ENCODE results near the gene ARID5B. TPM values are rescaled to one million over a fixed set of nuclear protein-coding genes. Genes with fewer than 3 reads are reported as not detected.

ARID5B gene
- total RNA-seq, 1 donor from 2014 or later = 68.3 TPM

DNA sequence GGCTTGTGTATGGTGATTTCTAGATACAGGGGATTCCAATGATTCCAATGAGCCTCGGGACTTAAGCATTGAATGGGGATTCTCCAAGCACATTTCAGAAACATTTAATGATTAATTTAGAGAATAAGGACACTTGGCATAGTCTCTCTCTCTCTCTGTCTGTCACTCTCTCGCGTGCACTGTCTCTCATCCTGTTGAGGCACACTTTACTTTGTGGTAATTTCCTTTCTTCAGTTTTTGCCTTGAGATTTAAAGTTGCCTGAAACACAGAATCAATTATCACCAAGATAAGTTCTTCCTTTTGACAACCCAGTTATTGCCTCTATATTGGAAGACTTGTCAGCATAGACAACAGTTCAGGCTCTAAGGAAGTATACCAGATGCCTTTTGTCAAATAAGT, 131.6 kb downstream of the ARID5B start:
- DNase-seq = no peak

DNA sequence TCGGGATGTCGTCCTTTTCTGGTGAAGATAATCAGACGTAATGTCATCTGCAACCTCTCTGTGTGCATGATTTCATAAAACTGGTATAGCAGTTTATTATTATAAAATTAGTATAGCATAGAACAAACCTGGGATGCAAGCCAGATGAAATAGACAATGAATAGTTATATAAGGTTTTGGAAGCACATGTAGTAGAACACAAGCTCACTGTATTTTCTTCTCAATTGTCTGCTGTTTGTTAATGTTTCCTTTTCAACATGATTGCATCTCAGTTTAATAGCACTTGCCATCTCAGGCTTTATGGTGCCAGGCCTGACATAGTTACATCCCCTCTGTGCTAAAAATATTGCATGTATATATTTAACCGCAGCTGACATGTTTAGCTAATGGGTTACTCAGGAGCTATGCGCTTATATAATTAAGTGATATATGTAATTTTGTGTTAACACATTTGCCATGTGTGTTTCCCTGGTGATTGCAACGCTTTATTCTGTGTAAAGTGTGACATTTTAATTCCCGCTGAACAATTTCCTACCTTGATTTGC, 132.7 kb downstream of the ARID5B start:
- peak; percentile 44 for DNase-seq

DNA sequence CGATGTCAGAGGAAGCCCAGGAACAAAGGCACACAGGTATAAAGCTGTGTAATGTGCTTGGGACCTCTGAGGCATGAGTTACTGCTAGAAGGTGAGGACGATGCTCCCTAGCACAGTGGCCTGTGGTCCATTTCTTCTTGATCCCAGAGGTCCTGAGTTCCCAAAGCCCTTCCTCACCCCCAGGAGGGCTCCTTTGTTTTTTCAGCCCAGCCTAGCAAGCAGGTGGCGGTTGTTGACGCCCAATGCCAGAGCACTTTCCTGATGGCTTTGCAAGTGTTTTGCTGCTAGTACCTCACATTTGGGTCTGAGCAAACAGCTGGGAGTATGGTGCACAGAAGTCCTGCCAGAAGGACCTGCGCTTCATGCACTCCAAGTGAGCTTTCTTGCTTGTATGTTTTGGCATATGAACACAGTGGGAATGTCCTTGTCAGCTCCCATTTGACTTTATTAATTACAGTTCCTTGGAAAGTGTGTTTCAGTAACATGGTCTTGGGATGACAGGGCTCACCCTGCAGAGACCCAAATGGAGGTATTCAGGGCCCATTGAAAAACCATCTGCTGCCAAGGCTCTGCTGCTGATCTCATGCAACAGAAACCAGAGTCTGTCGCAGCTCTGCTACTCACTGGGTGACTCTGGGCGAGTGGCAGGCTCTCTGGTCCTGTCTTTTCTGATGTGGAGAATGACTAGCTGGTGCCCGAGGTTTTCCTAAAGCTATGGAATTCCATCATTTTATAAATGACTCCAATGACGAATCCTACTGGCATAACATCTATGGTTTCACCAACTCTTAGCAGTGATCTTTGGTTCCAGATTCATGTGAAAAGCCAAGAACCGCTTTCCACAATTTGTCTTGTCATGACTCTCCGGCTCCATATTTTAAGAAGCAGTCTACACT, 134.9 kb downstream of the ARID5B start:
- DNase-seq = no peak

DNA sequence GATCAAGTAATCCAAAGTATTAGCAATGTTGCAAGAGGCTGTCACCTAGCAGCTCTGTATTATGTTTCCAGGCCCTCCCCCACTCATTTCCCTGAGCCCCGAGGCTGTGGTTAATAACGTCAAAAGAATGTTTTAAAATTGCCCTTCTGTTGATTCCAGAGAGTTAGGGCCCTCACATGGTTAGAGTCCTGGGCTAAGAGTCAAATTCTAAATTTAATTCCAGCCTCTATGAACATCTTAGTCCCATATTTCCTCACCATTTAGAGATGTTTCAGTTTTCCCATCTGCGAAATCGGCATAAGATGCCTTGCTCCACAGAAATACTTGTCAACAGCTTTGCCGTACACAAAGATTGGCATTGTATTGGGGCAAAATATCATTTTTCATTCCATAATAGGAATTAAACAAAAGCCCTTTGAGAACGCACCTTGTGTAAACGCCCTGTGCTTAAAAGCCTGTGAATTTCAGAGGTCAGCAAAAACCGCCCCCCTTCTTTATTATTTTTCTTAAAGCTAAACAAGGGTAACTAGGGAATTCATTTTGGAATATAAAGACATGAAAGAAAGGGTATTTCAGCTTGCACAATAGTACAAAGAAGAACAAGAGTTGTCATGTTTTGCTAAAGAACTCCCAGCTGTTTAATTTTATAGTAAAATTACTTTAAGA, 135.8 kb downstream of the ARID5B start:
- no peak for DNase-seq

DNA sequence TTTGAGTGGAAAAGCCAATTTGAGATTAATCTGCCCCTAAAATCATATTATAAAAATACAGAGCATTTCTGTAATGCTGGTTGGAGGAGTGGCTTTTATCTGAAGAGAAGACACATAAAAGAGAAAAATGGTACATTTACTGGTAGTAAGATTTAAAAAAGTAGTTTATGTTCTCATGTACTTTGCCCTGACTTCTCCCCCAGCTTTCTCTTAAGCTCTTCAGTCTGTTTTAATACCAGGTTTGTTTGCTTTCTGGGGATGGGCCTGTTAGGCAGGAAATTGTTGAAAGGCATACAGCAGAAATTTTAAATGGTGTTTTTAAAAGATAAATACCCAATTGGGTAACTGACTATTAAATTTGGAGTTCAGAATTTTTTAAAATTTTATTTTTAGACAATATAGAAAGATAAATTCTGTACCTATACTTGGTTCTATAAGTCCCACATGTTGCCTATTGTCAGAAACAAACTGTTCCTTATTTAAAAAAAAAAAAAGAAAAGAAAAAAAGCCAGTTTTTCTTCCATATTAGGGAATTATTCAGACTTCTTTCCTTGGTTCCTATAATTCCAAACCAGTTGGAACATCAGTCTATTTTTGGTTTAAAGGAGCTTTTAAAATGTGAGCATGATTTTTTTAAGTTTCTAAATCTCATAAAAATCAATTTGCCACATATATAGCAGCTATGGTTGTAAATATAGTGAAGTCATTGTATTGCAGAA, 136.6 kb downstream of the ARID5B start:
- no peak for DNase-seq

DNA sequence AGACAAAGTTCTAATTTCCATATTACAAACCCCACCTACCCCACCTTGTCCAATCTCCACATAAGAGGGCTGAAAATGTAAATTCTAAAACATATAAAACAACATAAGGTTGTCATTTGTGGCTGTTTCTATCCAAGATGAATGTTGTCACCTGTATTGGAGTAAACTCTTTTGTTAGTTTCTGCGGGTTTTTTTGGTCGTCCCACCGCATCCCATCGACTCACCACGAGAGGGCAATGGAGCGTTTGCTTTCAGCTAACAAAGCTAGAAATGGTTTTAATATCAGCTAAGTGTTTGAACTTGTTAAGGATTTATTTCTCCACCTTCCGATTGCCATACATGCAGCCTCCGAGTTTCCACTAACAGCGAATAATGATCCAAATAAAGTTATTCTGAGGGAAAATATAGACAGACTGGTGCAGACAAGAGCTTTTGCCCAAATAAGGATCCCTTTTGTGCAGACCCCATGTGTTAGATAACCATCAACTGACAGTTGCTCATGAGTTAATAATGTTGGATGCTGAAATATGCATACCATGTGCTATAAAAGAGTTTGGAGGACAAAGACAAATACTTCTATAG, 137.2 kb downstream of the ARID5B start:
- DNase-seq = peak; percentile 80

DNA sequence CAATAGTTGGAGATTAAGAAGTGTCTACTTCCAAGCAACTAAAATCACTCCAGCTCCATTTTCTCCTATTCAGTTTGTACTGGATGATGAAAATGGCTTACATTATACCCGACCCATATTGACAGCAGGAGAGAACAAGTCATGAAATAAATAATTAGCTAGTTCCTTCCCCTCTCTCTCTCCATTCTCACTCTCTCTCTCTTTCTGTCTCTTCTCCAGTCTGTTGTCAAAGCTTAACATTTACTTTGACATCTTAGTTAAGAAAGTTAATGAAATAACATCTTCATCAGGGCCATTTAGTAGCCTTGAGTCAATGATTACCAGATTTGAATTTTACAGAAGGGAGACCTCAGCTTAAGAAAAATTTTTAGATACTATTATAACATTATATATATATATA, 138.5 kb downstream of the ARID5B start:
- DNase-seq = no peak

DNA sequence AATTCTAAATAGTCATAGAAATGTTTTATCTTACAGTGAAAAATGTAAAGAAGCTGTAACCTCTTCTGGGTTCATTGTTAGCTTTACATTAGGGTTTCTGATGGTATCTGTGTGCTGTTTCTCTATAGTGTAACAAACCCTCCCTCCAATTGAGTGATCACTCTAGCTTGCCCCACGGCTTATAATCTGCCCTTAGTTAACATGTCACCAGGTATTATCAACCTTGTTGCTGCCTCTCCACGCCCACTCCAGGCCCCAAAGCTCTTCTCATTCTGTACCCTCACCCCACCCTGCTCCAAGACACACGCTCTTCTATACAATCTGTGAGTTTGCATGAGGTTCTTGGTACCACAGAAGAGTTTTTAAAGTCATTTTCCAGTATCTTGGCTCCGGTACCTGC, 139.4 kb downstream of the ARID5B start:
- no peak for DNase-seq

DNA sequence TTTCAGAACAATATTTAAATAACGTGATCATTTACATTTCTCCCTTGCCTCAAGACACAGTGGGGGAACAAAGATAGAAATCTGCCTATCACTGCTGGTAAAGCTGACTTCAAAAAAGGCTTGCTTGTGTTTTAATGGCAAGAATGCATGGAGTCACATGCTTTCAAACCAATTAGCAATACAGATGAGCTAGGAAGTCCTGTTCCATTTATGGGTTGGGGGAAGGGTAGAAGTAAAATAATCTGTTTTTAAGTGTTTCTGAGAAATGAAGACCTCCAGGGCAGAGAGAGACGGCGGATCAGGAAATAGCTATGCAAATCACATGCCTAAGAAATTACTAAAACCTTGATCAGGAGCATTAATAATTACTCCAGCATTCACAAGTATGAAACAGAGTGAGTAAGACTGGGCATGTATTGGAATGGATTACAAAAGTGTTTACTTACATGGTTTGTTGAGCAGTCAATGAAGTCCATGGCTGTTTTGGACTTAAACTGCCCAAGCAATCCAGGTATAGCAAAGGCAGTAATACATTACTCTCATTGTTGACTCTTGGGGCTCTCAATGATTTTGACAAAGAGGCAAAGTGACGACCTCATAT, 142.0 kb downstream of the ARID5B start:
- no peak for DNase-seq

DNA sequence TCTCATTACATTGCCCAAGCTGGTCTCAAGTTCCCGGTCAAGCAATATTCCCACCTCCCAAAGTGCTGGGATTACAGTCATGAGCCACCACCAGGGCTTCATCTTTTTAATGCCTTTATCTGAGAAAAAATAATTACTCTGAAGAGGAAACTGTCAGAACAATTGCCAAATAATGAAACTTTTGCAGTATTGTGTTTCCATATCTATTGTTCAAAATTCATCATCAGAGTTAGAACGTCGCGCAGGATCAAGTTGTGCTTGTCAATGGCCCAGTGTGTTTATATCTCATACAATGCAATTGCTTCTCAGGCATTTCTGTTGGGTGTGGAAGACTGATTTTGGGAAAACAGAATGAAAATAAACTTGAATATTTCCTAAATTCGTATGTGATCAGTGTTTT, 143.1 kb downstream of the ARID5B start:
- DNase-seq = no peak

DNA sequence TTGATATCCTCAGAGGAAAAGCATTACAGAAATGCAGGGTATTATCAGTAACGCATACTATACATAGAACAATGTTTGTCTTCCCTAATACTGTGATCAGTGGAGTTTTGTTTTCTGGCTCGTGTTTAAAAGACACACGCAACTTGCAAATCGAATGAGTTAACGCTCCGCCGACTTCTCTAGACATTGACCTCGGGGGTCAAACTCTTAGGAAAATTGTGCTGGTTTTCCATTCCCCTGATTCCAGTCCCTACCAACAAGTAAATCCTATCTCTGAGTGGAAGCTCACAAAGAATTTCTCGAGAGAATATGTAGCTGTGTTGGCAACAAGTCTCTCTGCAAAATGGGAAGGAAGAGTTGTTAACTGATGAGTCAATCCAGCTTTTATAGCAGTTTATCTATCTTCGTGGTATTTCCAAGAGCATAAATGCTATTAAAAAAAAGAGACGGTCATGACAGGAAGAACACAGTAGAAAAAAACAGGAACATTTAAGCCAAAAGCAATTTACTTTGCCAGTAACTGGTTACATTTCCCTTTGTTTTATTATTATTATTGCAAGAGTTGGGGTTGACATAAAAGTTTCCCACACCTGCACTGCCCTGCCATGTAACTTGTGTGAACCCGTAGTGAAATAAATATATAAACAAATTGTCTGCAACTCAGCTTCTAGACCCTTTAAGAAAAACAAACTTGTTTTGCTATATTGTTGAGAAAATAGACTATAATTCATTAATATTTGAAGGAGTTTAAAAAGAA, 144.4 kb downstream of the ARID5B start:
- peak; percentile 88 for DNase-seq

DNA sequence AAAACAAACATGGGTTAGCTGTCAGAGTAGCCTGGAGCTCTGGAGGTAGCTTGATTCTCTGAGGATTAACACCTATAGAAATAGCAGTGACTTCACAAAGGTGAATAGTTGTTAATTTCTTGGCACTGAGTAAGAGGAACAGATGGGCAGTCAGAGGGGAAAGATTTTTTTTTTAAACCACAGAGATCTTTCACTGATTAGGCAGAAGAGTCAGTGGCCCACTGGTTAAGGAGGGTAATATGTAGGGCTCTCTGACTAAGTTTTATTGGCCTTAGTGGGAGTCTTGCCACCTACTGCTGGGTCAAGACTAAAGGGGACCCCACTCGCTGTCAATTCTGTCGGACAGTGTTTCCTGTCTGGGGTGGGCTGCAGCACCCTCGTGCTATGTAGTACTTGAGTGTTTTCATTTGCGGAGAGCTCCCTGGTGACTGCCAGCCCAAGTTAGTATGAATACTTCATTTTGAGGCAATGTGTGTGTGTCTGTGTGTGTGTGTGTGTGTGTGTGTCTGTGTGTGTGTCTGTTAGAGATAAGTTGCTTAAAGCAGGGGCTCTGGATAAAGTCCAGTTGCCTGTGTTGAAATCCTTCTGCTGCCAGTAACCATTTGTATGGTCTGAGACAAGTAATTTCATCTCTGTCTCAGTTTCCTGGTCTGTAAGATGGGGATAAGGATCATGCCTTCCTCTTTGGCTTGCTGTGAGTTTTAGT, 145.2 kb downstream of the ARID5B start:
- no peak for DNase-seq

DNA sequence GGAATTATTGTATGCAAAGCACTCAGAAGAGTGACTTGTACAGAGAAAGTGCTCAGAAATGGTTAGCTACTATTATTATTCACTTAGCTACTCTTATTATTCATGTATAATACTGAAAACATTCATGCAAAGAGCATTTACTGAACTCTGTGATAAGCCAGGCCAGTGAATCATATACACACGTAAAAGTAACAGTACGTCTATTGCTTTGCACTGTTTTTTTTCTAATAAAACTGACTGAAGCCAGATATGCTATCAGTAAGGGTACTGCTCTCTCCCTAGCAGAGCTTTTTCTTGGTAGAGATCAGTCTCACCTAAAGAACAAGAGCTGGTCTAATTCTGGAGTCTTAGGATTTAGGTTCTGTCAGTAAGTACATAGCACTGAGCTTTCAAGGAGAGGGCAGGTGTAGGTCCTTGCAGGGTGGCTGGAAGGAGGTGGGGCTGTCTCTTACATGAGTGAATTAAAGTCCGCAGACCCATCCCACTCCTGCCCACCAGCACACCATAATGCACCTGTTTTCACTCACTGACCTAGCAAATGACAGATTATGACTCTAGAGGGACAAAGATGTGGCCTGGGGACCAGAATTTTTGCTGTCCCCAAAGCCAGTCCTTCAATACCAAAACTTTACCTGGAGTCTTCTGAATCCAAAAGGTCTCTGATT, 145.9 kb downstream of the ARID5B start:
- DNase-seq = no peak

DNA sequence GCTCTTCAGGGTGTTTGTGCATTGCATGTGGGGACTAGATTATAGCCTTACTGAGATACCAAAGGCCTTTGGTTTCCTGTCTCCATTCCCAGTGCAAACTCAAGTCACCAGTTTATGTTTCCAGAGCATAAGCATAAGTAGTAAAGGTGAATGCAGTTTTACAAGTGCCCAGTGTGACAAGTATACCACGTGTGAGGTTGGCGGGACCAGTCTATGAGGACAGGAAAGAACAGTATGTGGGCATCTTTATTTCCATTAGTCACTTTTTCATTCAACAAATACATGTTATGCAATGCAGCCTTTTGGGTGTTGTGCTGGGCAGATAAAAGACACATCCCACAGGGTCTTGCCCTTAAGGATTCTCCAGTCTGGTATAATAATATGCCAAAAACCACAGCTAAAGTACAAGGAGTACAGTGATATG, 146.5 kb downstream of the ARID5B start:
- no peak for DNase-seq

DNA sequence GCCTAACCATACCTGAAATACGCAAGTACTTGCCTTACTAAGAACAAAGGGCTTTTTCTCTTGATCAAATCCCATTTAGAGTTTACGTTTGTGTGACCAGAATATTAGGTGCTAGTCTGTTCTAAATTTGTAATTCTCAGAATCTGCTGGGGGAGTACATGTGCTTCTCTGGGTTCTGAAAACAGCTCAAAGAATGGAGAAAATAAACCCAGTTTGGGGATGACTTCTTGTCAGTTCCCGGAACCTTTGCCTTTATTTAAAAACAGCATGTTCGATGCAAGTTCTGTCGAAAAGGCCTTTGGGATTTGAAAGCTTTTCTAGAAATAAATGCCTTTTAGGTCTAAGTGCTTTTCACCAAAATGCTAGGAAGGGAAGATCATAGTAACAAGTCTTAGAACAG, 147.0 kb downstream of the ARID5B start:
- DNase-seq = no peak

DNA sequence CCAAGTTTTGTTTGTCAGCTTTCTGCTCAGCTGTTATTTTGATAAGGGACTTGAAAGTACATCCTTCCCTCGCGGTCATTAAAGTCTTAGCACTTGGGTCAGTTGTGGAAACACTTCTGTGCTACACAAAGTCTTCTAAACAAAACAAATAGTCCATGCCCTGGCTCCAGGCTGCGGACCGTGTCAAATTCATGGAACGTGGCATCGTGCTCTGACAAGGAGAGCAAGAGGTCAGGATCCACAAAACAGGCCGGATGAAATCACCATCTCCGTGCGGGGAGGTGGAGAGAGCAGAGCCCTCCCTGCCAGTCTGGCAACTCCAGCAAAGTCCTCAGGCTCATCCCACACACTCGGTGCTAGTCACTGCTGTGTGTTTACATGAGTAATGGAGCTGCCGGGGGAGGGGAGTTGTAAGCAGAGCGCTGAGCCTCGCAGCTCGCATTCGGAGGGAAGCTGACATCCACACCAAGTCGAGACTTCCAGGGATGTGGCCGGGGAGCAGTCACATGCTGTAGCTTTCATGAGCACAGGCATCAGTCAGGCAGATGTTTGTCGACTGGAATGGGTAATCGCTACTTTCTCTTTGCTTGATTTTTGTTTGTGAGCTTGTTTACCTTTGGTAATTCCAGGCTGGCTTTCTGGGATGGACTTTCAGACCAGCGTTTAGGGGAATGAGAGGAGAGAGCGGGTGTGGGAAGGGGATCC, 147.6 kb downstream of the ARID5B start:
- DNase-seq = peak; percentile 94

DNA sequence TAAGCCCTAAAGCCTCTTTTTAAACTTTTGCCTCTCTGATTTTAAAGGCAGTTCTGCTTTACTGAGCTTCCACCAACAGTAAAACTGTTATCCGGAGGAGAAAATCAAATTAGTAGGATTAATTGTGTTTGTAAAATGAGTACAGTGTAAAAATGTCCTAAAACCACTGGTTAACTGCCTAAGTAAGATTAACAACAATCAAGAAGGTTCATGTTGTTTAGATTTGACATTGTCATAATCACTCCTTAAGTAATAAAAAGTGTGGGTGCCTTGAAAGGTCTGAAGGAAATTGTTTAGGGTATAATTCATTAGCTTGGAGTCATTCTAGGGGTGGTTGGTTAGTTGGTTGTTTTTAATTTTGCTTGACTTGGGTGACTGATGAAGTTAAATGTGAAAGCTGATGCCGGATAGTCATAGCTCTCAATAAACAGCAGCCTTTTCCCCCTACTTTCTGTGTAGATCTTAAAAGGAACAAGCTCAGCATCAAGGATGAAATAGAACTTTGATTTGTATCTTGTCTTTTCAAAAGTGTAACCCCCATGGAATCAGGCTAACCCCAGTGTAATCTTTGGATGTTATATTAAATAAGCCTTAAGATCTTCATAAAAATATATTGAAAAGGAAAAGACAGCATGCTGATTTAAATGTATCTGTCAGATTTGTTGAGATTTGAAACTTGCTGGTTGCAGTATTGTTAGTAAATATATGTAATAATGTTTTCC, 148.3 kb downstream of the ARID5B start:
- DNase-seq = no peak

DNA sequence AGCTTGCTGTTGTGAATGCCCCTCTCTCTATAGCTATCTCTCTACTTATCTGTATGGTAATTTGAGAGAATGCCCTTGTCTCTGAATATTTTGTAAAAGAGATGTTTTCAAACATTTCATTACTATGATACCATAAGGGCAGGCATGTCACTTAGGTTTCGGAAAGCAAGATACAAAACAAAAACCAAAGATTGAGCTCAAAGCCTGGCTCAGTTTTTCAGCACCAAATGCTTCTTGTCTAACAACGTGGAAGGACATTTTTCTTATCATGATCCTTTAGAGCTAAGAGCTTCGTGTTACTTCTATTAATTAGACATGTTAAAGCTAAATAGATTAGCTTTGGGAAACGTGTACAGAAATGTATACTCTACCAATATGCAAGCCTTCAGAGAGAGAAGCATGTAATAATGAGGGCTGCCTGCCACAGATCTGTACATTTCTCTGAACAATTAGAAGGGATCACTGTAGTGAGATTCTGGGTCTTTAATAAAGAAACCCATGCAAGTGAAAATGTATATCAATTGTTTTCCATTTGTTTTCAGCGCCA, 148.9 kb downstream of the ARID5B start:
- DNase-seq = no peak

Measured in skin of body (tissue), 2 donors.